GM19452 (cell line): ENCODE data around the gene ECHDC3.

Experiments used
- ATAC-seq: cut with Tn5 transposase; IDR thresholded peaks from one replicate; pipeline ENCODE4 v1.9.1; 2021; ENCODE audit not compliant: unreplicated experiment

Gene ECHDC3

GRCh38 chr10:11808808-11809207 lies 66.6 kb downstream of the ECHDC3 start:
- ATAC-seq: no peak

DNA sequence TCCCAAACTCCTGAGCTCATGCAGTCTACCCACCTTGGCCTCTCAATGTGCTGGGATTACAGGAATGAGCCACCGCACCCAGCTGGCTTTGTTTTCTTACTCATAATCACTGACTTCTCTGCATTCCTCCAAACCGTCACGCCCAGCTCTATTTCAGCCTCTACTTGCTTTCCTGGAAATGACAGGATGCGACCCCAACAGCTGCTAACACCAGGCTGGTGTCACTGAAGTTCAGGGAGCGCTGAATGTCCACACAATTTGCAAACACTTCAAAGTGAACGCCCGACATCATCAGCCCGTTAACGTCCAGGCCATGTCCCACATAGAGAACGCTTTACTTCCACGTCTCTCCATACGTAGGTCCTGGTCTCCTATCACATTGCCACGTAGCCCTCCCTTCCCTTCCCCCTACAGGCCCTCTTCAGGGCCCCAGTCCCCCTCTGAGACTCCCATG lies 68.2 kb downstream of the ECHDC3 start:
- ATAC-seq: no peak

- no peak for ATAC-seq
These were observed 68.8 kb downstream of the ECHDC3 start for GRCh38 chr10:11810973-11811372.

DNA sequence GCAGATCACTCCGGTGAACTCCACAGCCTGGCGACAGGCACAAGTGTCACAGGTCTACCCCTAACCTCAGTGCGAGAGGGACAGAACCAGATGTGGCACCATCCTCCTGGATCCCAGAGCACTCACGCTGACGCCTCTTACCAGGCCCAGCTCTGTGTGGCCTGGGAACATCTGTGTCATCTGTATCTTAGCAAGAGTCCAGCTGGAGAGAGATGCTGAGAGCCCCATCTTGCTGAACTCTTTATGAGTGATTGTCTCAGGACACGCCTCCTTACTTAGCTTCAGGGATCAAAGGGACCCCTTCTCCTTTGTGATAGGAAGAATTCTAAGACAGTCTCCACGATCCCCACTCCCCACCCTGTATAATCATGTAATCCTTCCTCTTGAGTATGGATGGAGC lies 71.0 kb downstream of the ECHDC3 start:
- ATAC-seq: no peak
